Tibial nerve (tissue), 3 donors: ENCODE data around the gene GMDS.

ENCODE experiments used
- CTCF ChIP-seq, 5 experiments: fragments of 200-600 bp in 3 of 5; fragments of 450-650 bp in 2 of 5; sonication (generic) in 3 of 5; IDR thresholded peaks; one replicate each; pipeline ENCODE4 v1.5.1; 2016 to 2019; ENCODE audit warnings: antibody characterized with exemption in 5 of 5, mild to moderate bottlenecking in 3 of 5, moderate library complexity in 2 of 5
- POLR2A ChIP-seq, 2 donors: fragments of 450-650 bp; IDR thresholded peaks; one replicate each; pipeline ENCODE4 v1.6.1; 2017; ENCODE audit warnings: antibody characterized with exemption in 2 of 2, mild to moderate bottlenecking in 2 of 2, moderate library complexity in 2 of 2

DNA sequence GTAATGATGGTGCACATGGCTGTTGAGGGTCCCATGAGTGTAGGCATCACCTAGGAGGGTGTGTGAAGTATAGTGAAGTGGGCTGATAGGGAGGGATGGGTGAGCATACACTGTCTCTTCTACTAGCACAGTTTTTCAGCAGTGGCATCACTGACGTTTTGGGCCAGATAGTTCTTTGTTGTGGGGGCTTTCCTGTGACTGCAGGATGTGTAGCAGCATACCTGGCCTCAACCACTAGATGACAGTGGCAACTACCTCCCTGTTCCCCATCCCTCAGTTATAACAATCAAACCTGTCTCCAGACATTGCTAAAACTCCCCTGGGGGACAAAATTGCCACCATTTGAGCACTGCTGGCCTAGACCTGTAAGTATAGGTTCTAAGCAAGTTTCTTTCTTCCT, 396.7 kb downstream of the GMDS start:
- TF ChIP-seq CTCF (IDR thresholded peaks at IDR 0.05) (no peak), POLR2A (IDR thresholded peaks at IDR 0.05) (no peak)
